Epidermal melanocyte (primary cell): Measurements from ENCODE around the gene KAT6B.

ENCODE experiments used
- DNase-seq: peaks from one replicate; pipeline ENCODE4 v3.0.0; 2011; ENCODE audit warnings: low spot score; ENCODE audit not compliant: insufficient read length

Gene KAT6B

GRCh38 chr10:74981831-74982633, 155.6 kb downstream of the KAT6B start:
- no peak for DNase-seq

GRCh38 chr10:74982634-74982982, 156.2 kb downstream of the KAT6B start:
- DNase-seq: no peak

GRCh38 chr10:74983383-74983782, 157.0 kb downstream of the KAT6B start:
- DNase-seq: no peak

DNA sequence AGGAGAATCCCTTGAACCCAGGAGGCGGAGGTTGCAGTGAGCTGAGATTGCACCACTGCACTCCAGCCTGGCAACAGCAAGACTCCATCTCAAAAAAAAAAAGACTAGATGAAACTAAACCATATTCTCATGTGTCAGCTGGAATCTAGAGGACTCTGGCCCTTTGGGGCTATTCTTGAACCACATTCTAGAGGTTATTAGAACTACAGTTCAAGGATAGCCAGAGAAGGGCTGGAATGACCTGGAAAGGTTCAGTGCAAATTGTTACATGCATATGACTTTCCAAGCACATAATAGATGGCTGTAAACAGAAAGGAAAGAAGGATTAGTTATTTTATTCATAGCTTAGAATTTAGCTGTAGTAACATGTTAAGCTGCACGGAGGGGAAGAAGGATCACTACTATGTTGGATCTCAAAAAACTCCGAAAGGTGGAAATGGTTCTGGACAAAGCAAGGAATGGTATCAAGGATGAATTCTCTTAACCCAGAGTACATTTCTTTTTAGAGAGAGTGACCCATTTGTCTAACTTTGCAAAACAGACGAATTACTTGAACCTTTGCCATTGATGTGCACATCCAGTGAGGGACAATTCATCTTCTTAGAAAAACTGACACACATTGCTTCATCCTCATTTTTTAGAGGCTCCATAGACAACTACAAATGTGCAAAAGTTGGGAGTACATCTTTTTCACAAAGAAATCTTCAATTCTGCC, 161.1 kb downstream of the KAT6B start:
- no peak for DNase-seq

- DNase-seq: no peak
Measured at GRCh38 chr10:74988054-74988775, 161.8 kb downstream of the KAT6B start.

- DNase-seq: no peak
Measured at GRCh38 chr10:74988832-74989561, 162.6 kb downstream of the KAT6B start.

- DNase-seq: no peak
Measured at GRCh38 chr10:74991435-74991834, 165.0 kb downstream of the KAT6B start.

DNA sequence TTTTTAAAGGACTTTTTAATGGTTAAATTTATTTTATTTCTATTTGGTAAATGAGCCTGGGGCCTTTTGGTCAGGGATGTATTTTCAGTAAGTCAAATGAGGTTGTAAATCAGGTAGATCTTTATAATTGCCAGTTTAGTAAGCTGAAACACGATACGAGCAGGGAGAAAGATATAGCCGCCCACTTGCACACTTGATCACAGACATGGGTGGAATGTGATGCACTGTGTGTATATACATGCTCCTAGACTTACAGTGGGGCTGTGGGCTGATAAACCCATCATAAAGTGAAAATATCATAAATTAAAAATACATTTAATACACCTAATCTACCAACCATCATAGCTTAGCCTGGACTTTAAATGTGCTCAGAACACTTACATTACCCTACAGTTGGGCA, 165.7 kb downstream of the KAT6B start:
- DNase-seq: no peak

DNA sequence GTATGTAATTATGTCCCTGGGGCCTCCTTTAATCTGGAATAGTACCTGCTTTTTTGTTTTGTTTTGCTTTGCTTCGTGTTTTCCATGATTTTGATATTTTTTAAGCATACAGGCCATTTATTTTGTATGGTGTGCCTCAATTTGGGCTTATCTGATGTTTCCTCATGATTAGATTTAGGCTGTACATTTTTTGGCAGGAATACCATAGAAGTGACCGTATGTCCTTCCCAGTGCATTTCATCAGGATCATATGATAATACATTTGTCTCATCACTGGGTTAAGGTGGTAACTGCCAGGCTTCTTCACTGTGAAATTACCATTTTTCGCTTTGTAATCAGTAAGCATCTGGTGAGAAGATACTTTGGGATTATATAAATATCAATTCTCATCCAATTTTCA, 167.2 kb downstream of the KAT6B start:
- DNase-seq: no peak

DNA sequence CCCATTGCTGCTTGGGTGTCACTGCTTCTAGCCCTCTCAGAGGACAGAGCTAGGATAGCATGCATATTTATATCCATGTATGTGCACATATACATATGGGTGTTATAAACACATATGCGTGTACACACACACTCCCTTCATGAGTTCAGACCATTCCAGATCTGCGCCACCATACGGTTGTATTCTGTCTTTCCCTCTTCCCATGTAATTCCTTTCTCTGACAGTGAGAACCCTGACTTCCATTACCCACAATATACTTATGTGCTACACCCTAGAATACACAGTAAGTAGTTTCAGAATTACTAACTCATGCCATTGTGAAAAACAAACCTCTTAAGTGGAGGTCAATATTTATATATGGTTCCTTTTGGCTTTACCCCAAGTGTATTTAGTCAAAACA, 168.5 kb downstream of the KAT6B start:
- DNase-seq: no peak

DNA sequence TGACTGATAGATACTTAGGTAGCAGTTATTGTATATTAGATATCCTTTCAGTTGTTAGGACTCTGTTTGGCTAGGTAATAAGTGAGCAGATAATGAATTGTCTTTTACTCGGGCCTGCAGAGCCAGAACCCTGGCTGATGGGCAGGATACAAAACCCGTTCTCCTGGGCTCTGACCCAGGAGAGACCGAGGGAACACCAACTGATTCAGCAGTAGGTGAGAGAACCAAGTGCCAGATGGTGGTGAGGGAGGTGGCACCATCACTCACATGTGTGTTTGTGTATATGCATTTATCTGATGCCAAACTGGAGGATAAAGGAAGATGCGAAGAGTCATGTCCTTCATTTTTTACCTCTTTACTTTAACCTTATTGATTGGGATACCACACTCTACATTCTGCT, 169.4 kb downstream of the KAT6B start:
- DNase-seq: no peak

DNA sequence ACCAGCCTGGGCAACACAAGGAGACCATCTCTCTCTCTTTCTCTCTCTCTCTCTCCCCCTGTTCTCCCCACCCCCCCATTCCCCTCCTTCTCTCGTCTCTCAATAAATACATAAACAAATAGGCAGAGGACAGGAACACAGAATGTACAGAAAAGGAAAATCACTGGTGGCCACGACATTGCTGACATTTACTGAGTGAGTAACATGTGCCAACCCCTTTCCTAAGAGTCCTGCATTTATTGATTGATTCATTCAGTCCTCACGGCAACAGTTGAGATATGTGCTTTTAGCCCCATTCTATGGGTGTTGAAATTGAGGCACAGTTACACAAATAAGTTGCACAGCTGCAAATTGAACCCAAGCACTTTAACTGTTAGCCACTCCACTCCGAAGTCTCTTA, 170.8 kb downstream of the KAT6B start:
- no peak for DNase-seq

DNA sequence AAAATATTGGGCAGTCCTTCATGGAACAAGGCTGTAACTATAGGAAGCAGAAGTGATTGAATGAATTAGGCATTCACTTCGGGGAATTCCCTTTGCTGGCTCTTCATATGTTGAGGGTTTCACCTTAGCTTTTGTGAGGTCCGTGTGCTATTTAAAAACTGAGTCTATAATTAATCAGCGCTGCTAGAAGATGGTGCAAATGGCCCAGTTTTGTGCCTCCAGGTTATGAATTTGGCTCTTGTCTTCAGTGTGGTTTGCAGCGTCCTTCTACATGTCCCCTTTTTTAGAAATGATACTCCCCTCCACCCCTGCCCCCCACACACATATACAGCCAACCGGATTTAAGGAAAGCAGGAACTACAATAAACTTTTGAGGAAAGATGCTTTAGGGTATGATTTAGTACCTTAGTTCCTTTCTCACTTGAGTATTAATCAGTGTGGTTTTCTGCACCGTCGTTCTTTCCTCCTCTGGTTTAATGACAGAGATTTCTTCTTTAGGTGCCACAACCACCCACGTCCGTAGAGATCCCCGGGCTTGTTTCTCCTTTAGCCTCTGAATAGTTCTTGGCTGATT, 174.4 kb downstream of the KAT6B start:
- no peak for DNase-seq

DNA sequence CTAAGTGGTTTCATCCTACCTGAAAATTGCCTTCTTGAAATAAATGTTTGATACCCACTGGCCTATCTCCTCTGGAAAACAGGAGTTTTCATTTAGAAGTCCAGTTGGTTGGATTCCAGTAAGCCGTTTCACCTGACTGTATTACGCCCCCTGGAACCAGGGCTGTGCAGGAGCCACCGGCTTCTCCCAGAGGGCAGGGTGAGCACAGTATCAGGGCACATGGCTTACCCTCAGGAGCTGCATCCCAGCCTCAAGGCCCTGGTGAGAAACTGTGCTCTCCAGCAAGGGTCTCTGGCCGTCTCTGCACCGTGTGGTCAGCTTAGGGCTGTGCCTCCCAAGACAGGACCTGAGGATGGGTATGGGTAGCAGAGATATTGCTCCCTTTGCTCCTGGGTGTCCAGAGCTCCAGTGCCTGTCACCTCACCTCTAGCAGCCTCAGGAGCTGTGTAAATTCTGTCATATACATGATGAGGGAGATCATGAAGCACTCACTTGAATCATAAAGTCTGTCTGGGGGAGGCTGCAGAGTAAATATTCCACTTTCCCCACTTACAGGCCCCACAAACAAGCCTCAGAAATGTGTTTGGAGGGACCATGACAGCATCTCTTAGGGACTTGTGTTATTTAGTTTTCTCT, 175.4 kb downstream of the KAT6B start:
- no peak for DNase-seq

GRCh38 chr10:75002351-75002725, 175.9 kb downstream of the KAT6B start:
- no peak for DNase-seq

DNA sequence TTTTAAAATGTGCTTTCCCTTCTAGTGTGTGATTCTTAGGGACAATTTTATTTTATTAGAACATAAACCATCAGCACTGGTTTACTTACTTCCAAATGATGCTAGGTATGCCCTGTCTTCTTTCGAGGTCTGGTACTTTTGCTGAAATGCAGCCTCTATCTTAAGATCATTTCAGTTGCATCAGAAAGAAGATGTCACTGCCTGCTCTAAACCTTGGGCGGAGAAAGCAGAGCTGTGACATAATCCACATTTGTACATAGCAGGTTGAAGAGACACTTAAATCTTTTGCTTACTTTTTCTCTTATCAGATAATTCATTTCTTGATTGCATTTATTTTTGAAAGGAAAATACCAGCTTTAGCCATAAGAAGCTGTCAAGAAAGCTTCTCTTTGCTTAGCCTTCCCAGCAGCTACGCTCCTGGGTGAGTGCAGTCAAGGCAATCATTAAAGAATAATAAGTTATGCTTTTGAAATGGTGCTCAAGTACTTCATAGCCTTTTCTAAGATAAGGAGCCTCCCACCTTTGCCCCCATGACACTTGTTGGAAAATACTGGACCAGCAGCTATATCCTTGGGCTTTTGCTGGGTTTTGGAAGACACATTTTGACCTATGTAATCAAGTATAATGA, 176.7 kb downstream of the KAT6B start:
- no peak for DNase-seq

DNA sequence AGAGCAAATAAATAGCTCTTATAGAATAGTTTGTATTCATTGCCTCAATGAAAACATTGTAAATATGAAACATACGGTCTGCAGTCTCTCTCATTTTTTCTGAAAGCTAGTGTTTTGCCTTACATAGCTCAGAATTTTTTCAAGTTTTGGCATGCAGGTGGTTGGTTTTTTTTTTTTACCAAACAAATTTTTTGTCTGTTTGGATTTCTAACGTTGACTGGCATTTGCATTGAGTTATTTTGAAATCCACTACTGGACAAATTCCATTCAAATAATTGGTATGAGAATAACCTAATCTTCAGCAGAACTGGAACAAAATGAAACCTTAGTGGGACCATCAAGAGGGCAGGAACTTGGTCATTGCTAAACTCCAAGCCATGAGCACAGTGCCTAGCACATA, 177.5 kb downstream of the KAT6B start:
- DNase-seq: no peak

GRCh38 chr10:75007646-75008045, 181.2 kb downstream of the KAT6B start:
- DNase-seq: no peak

GRCh38 chr10:75008952-75009351, 182.6 kb downstream of the KAT6B start:
- no peak for DNase-seq

DNA sequence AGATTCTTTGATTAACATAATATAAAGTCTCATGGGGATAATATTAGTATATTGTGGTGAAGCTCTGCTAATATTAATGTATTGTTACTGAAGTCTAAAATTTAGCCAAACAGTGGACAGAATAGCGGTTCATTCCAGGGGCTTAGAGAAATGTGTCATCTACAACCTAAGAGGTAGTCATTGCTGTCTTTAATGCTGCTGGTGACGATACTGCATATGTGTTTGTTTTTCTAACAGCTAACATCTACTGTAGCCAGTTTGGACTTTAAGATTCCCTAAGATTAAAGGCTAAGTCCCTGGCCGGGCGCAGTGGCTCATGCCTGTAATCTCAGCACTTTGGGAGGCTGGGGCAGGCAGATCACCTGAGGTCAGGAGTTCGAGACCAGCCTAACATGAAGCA, 183.0 kb downstream of the KAT6B start:
- DNase-seq: no peak

DNA sequence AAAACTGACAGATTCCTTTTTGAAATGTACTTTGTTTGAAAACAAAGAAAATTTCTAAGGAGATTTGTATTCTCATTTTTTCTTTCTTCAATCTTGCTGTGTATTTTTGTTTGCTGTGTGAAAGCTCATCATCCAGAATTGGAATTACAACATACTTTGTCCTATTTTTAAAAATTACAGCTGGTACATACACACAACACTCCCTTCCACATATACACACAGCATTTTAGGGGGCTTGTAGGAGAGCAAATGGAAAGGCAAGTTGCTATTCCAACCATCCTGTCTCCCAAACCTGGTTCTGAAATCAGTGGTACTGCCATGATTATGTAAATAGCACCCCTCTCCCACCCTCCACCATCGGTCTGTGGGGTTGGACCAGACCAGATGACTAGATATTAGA, 184.0 kb downstream of the KAT6B start:
- no peak for DNase-seq
